ENCODE results near the gene STRA6.

DNA sequence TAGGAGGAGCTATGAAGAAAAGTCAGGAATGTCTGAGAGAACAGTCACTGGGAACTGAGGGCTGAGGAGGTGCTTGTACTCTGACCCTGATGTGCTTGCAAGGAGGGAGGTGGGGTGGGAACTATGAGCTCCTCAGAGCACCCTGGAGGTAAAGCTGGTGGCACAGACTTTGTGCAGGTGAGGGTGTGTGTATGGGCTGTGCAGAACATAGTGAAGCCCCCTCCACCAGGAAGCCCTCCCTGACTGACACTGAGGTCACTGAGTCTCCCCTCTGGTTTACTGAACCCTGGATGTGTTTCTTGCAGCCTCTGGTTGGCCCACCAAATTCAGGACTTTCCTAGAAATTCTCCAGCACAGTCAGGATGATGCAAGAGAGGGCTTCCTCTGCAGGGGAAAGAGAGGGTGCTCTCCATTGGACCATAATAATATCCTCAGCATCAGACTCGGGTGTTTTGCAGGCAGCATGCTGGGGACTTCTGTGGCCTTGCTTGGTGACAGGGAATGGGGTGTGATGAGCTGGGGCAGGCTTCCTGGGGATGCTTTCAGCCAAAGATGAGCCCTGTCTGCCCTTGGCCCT, 30.5 kb downstream of the STRA6 start:
- no peak for TF ChIP-seq POLR2A (IDR thresholded peaks at IDR 0.05; ENCODE audit: low read depth)
- TF ChIP-seq, protein P1, sequence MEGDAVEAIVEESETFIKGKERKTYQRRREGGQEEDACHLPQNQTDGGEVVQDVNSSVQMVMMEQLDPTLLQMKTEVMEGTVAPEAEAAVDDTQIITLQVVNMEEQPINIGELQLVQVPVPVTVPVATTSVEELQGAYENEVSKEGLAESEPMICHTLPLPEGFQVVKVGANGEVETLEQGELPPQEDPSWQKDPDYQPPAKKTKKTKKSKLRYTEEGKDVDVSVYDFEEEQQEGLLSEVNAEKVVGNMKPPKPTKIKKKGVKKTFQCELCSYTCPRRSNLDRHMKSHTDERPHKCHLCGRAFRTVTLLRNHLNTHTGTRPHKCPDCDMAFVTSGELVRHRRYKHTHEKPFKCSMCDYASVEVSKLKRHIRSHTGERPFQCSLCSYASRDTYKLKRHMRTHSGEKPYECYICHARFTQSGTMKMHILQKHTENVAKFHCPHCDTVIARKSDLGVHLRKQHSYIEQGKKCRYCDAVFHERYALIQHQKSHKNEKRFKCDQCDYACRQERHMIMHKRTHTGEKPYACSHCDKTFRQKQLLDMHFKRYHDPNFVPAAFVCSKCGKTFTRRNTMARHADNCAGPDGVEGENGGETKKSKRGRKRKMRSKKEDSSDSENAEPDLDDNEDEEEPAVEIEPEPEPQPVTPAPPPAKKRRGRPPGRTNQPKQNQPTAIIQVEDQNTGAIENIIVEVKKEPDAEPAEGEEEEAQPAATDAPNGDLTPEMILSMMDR (IDR thresholded peaks at IDR 0.05), result no peak
- TF ChIP-seq EP300 (IDR thresholded peaks at IDR 0.05), result no peak
- TF ChIP-seq POLR2AphosphoS5 (IDR thresholded peaks at IDR 0.05), result no peak

Measured in esophagus muscularis mucosa (tissue), 4 donors.